ENCODE results near the gene CDYL2. TPM values are rescaled to one million over a fixed set of nuclear protein-coding genes. Genes with fewer than 3 reads are reported as not detected.

The CDYL2 gene
- total RNA-seq, 1 donor from 2014 or later: 10.0 TPM

Other genes starting within 250 kb of the CDYL2 start
- 20.3 TPM for gene CMC2, start 202.3 kb upstream of the CDYL2 start, total RNA-seq
- gene CENPN, start 202.6 kb upstream of the CDYL2 start, total RNA-seq: 5.3 TPM
- gene ATMIN, start 231.2 kb upstream of the CDYL2 start, total RNA-seq: 88.3 TPM

Data from occipital lobe (tissue), 1 donor.